NB4 (cell line): ENCODE data around the gene KIFAP3.

ENCODE experiments used
- CTCF ChIP-seq: IDR thresholded peaks from one replicate; pipeline ENCODE4 v1.5.1; 2012; ENCODE audit warnings: low read depth, low read length
- MYC ChIP-seq: IDR thresholded peaks from 2 replicates; pipeline ENCODE4 v1.6.1; 2011; ENCODE audit warnings: low read depth, low read length
- POLR2A ChIP-seq: IDR thresholded peaks from 2 replicates; pipeline ENCODE4 v1.6.1; 2011; ENCODE audit warnings: mild to moderate bottlenecking; ENCODE audit not compliant: insufficient read length; ENCODE audit errors: extremely low read depth
- TF ChIP-seq, protein P1 (sequence below): IDR thresholded peaks from 2 replicates; pipeline ENCODE4 v1.6.1; 2011; ENCODE audit warnings: low read depth, low read length

DNA sequence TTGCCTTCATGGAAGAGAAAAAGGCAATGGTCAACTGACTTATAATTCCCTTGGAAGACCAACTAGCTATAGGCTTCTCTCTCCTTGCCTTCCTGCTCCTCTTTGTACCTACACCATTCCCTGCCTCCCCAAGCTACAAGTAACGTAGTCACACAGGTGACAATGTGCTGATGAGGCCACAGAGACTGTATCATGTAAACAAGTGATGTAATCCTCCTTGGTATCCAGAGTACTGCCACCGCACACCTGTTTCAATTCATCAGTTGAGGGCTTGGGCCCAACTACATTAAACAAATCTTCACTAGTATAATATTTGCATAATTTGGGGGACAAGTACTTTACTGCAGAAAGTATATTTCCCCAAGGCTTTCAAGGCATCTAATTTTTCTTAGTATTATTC, 104.4 kb downstream of the KIFAP3 start:
- no peak for TF ChIP-seq CTCF
- TF ChIP-seq POLR2A: no peak
- no peak for TF ChIP-seq MYC
- TF ChIP-seq, protein P1, sequence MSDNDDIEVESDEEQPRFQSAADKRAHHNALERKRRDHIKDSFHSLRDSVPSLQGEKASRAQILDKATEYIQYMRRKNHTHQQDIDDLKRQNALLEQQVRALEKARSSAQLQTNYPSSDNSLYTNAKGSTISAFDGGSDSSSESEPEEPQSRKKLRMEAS: no peak
